ENCODE results near the gene CDCA3.

CDCA3 gene

GRCh38 chr12:6831450-6831995, 19.6 kb downstream of the CDCA3 start:
- no peak for DNase-seq

GRCh38 chr12:6830999-6831398, 20.1 kb downstream of the CDCA3 start:
- DNase-seq: no peak

- no peak for DNase-seq
Observed at GRCh38 chr12:6830286-6830890, 20.7 kb downstream of the CDCA3 start.

GRCh38 chr12:6829536-6830220, 21.4 kb downstream of the CDCA3 start:
- DNase-seq: no peak

GRCh38 chr12:6828781-6829535, 22.1 kb downstream of the CDCA3 start:
- peak; percentile 86 for DNase-seq

- peak; percentile 91 for DNase-seq
Observed at GRCh38 chr12:6827982-6828780, 22.9 kb downstream of the CDCA3 start, which contains the start of gene P3H3. P3H3 (plus strand) TSS chr12:6828407; CDS start chr12:6828441, 34 bp downstream.

GRCh38 chr12:6827437-6827911, 23.6 kb downstream of the CDCA3 start:
- peak; percentile 95 for DNase-seq

- DNase-seq: no peak
Observed at GRCh38 chr12:6826734-6827436, 24.2 kb downstream of the CDCA3 start.

GRCh38 chr12:6826125-6826733, 24.9 kb downstream of the CDCA3 start:
- no peak for DNase-seq

GRCh38 chr12:6825398-6826124, 25.5 kb downstream of the CDCA3 start:
- peak; percentile 98 for DNase-seq

- DNase-seq: no peak
Observed at GRCh38 chr12:6824901-6825381, 26.1 kb downstream of the CDCA3 start.

GRCh38 chr12:6824085-6824775, 26.9 kb downstream of the CDCA3 start:
- peak; percentile 0 for DNase-seq

GRCh38 chr12:6823182-6824084, 27.7 kb downstream of the CDCA3 start:
- no peak for DNase-seq

GRCh38 chr12:6822426-6823135, 28.5 kb downstream of the CDCA3 start:
- no peak for DNase-seq

GRCh38 chr12:6821591-6822425, 29.3 kb downstream of the CDCA3 start, which contains the start of gene GPR162:
GPR162 (plus strand) TSS chr12:6821821; CDS start chr12:6823899, 2,078 bp downstream.
- DNase-seq: peak; percentile 94

- DNase-seq: peak; percentile 82
Observed at GRCh38 chr12:6820166-6820565, 30.9 kb downstream of the CDCA3 start.

Measured in eye (tissue), 1 donor.